Muscle of leg (tissue), 16 donors: Measurements from ENCODE around the gene GRPEL2. TPM values are rescaled to one million over a fixed set of nuclear protein-coding genes. Genes with fewer than 3 reads are reported as not detected.
A peak's percentile ranks its signal among the peaks of the same experiment; 100 is the strongest.

Experiments used
- DNase-seq: peaks from one replicate; pipeline ENCODE4 v3.0.0; 2013
- H3K27ac ChIP-seq: one replicate; pipeline ENCODE4 v1.5.1; 2013; ENCODE audit warnings: mild to moderate bottlenecking, low read length, control low read depth
- H3K27me3 ChIP-seq: one replicate; pipeline ENCODE4 v1.6.1; 2013; ENCODE audit warnings: low read length; ENCODE audit not compliant: control insufficient read depth, insufficient read depth
- H3K36me3 ChIP-seq: one replicate; pipeline ENCODE4 v1.6.1; 2013; ENCODE audit warnings: low read length; ENCODE audit not compliant: control insufficient read depth, insufficient read depth
- H3K4me1 ChIP-seq: one replicate; pipeline ENCODE4 v1.6.1; 2013; ENCODE audit warnings: low read length; ENCODE audit not compliant: control insufficient read depth, insufficient read depth
- H3K4me3 ChIP-seq: one replicate; pipeline ENCODE4 v1.5.1; 2013; ENCODE audit warnings: low read length, control low read depth
- H3K9me3 ChIP-seq: replicated peaks from 2 replicates; pipeline ENCODE4 v1.6.1; 2013; ENCODE audit warnings: low read depth, low read length; ENCODE audit not compliant: control insufficient read depth
- WGBS: methylation state at CpG from one replicate; pipeline ENCODE4 v1.1.5; 2013; ENCODE audit warnings: missing lambda C conversion rate; ENCODE audit not compliant: insufficient coverage; 5-methylcytosine and 5-hydroxymethylcytosine counted together
- long read RNA-seq, 11 donors: transcript quantifications; one replicate each; lab custom pipeline, GENCODE V29; 2026
- polyA plus RNA-seq, 8 donors: library from polyadenylated mRNA; unstranded; fragments of 120-200 nt; gene quantifications; one replicate each; pipeline versions ENCODE4 v1.2.1 to v1.2.3, GENCODE V29; 2013; ENCODE audit warnings: inconsistent platforms in 1 of 8, low replicate concordance in 1 of 8; ENCODE audit not compliant: insufficient read length in 8 of 8, insufficient read depth in 1 of 8
- total RNA-seq: library from RNA; stranded (reverse); fragments of 120-200 nt; gene quantifications from one replicate; pipeline ENCODE4 v1.2.4, GENCODE V29; 2013

Gene GRPEL2, protein sequence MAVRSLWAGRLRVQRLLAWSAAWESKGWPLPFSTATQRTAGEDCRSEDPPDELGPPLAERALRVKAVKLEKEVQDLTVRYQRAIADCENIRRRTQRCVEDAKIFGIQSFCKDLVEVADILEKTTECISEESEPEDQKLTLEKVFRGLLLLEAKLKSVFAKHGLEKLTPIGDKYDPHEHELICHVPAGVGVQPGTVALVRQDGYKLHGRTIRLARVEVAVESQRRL
- total RNA-seq, result 14.1 TPM
- polyA plus RNA-seq, result 10 to 100 TPM; 11.0 to 22.6 (median 14.0) TPM
- long read RNA-seq, donor 1, full-length matches to known transcripts, result 3 of 3 reads
- long read RNA-seq, donor 1, partial matches to known transcripts, result 0 of 3 reads
- long read RNA-seq, donor 1, other reads (novel, unspliced or antisense), result 0 of 3 reads
- long read RNA-seq, donor 2, result 0 reads
- long read RNA-seq, donor 3, full-length matches to known transcripts, result 3 of 3 reads
- long read RNA-seq, donor 3, partial matches to known transcripts, result 0 of 3 reads
- long read RNA-seq, donor 3, other reads (novel, unspliced or antisense), result 0 of 3 reads
- long read RNA-seq, donor 4, full-length matches to known transcripts, result 3 of 3 reads
- long read RNA-seq, donor 4, partial matches to known transcripts, result 0 of 3 reads
- long read RNA-seq, donor 4, other reads (novel, unspliced or antisense), result 0 of 3 reads
- long read RNA-seq, donor 5, full-length matches to known transcripts, result 5 of 5 reads
- long read RNA-seq, donor 5, partial matches to known transcripts, result 0 of 5 reads
- long read RNA-seq, donor 5, other reads (novel, unspliced or antisense), result 0 of 5 reads
- long read RNA-seq, donor 6, full-length matches to known transcripts, result 4 of 4 reads
- long read RNA-seq, donor 6, partial matches to known transcripts, result 0 of 4 reads
- long read RNA-seq, donor 6, other reads (novel, unspliced or antisense), result 0 of 4 reads
- long read RNA-seq, donor 7, full-length matches to known transcripts, result 1 of 1 reads
- long read RNA-seq, donor 7, partial matches to known transcripts, result 0 of 1 reads
- long read RNA-seq, donor 7, other reads (novel, unspliced or antisense), result 0 of 1 reads
- long read RNA-seq, donor 8, full-length matches to known transcripts, result 4 of 4 reads
- long read RNA-seq, donor 8, partial matches to known transcripts, result 0 of 4 reads
- long read RNA-seq, donor 8, other reads (novel, unspliced or antisense), result 0 of 4 reads
- long read RNA-seq, donor 9, full-length matches to known transcripts, result 1 of 1 reads
- long read RNA-seq, donor 9, partial matches to known transcripts, result 0 of 1 reads
- long read RNA-seq, donor 9, other reads (novel, unspliced or antisense), result 0 of 1 reads
- long read RNA-seq, donor 10, full-length matches to known transcripts, result 6 of 6 reads
- long read RNA-seq, donor 10, partial matches to known transcripts, result 0 of 6 reads
- long read RNA-seq, donor 10, other reads (novel, unspliced or antisense), result 0 of 6 reads
- long read RNA-seq, donor 11, full-length matches to known transcripts, result 1 of 1 reads
- long read RNA-seq, donor 11, partial matches to known transcripts, result 0 of 1 reads
- long read RNA-seq, donor 11, other reads (novel, unspliced or antisense), result 0 of 1 reads

GRCh38 chr5:149345147-149345891, at the start of gene GRPEL2:
Gene GRPEL2, plus strand, starts transcription at chr5:149345499. Its CDS starts 41 bp downstream, at chr5:149345540.
- Histone ChIP-seq H3K4me1 (peaks cover 15% of the 10 kb centered on the region), H3K4me3 (peak within 1 kb of the TSS; percentile 72), H3K27me3 (no peaks in the 10 kb centered on the region), H3K36me3 (peaks cover 37% of the 10 kb centered on the region), H3K9me3 (no peaks in the 10 kb centered on the region), H3K27ac (peak within 1 kb of the TSS; percentile 92)
- peak; percentile 99 for DNase-seq
- under 1% methylated on average over 51 of the region's 54 CpGs for WGBS

GRCh38 chr5:149297340-149298025, 47.8 kb upstream of the GRPEL2 start:
- Histone ChIP-seq H3K36me3 (peaks cover 17% of the 10 kb centered on the region), H3K4me3 (no peak overlapping the region), H3K27ac (peak overlapping the region; percentile 66), H3K4me1 (peaks cover 31% of the 10 kb centered on the region), H3K9me3 (no peaks in the 10 kb centered on the region), H3K27me3 (no peaks in the 10 kb centered on the region)
- 56% methylated on average over 1 of the region's 5 CpGs for WGBS
- no peak for DNase-seq

GRCh38 chr5:149298163-149298562, 47.1 kb upstream of the GRPEL2 start:
- H3K27ac ChIP-seq, result peak overlapping the region; percentile 66
- peaks cover 18% of the 10 kb centered on the region for H3K36me3 ChIP-seq
- peaks cover 31% of the 10 kb centered on the region for H3K4me1 ChIP-seq
- no peaks in the 10 kb centered on the region for H3K27me3 ChIP-seq
- DNase-seq, result no peak
- H3K4me3 ChIP-seq, result no peak overlapping the region
- WGBS, result no CpG with 5 or more reads among the region's 1 CpG
- H3K9me3 ChIP-seq, result no peaks in the 10 kb centered on the region

- WGBS, result 38% methylated on average over 8 of the region's 11 CpGs
Observed at GRCh38 chr5:149298842-149299404, 46.4 kb upstream of the GRPEL2 start.

DNA sequence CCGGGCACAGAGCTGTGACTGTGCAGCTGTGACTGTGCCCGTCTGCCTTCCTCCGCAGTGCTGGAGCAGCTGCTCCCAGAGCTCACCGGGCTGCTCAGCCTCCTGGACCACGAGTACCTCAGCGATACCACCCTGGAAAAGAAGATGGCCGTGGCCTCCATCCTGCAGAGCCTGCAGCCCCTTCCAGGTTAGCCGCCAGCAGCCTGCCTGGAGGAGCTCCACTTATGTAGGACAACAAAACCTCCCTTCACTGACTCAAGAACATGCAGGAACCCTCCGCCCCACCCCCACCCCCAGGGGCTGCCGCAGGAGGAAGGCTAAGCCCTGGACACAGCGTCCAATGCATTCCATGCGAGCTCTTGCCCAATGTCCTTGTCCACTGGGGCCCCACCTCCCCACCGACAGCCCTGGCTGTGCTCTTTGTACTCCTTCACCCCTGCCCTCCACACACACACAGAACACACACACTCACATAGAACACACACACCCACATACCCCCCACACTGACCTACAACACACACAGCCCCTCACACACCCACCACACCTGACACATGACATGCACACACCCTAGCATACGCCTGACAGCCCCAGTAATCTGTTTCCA, 45.7 kb upstream of the GRPEL2 start:
- WGBS, result 60% methylated on average over 12 of the region's 14 CpGs
- H3K4me3 ChIP-seq, result no peak overlapping the region
- DNase-seq, result no peak
- peaks cover 35% of the 10 kb centered on the region for H3K4me1 ChIP-seq
- H3K36me3 ChIP-seq, result peaks cover 22% of the 10 kb centered on the region
- no peak overlapping the region for H3K27ac ChIP-seq
- no peaks in the 10 kb centered on the region for H3K27me3 ChIP-seq
- H3K9me3 ChIP-seq, result no peaks in the 10 kb centered on the region

More at GRCh38 chr5:149298842-149299404, 46.4 kb upstream of the GRPEL2 start:
- Histone ChIP-seq H3K9me3 (no peaks in the 10 kb centered on the region), H3K27me3 (no peaks in the 10 kb centered on the region), H3K36me3 (peaks cover 18% of the 10 kb centered on the region), H3K4me1 (peaks cover 31% of the 10 kb centered on the region), H3K27ac (peak overlapping the region; percentile 66), H3K4me3 (no peak overlapping the region)
- DNase-seq, result peak; percentile 55

DNA sequence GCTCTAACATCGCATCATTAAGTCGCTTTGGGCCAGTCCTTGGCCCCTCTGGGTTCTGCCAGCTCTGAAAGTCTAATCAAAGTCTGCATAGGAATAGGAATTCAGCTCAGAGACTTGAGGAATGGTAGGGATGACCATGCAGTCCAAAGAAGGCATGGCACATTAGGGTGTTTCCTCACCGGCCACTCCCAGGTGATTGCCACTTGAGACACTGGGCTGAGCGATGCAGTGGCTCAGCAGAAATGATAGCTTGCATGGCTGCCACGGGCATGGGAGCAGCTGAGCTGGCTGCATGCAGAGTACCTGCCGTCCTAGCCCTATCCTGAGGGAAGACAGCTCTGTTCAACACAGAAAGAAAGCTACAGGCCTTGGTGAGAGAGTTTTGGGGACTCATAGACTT, 44.9 kb upstream of the GRPEL2 start:
- Histone ChIP-seq H3K27ac (no peak overlapping the region), H3K9me3 (no peaks in the 10 kb centered on the region), H3K36me3 (peaks cover 23% of the 10 kb centered on the region), H3K4me3 (no peak overlapping the region), H3K27me3 (no peaks in the 10 kb centered on the region), H3K4me1 (peaks cover 35% of the 10 kb centered on the region)
- DNase-seq, result no peak
- WGBS, result 87% methylated on average over 3 of the region's 6 CpGs

GRCh38 chr5:149301049-149301743, 44.1 kb upstream of the GRPEL2 start:
- Histone ChIP-seq H3K4me1 (peaks cover 39% of the 10 kb centered on the region), H3K27me3 (no peaks in the 10 kb centered on the region), H3K36me3 (peaks cover 29% of the 10 kb centered on the region), H3K27ac (no peak overlapping the region), H3K9me3 (no peaks in the 10 kb centered on the region), H3K4me3 (no peak overlapping the region)
- 90% methylated on average over 8 of the region's 13 CpGs for WGBS
- no peak for DNase-seq
